Sigmoid colon (tissue), 4 donors: ENCODE measurements around the gene ACP5.

Experiments used
- CTCF ChIP-seq, 4 experiments: fragments of 450-650 bp in 3 of 4; fragments of 200-600 bp in 1 of 4; IDR thresholded peaks; one replicate each; pipeline ENCODE4 v1.5.1; 2016 to 2019; ENCODE audit warnings: antibody characterized with exemption in 4 of 4, mild to moderate bottlenecking in 3 of 4, moderate library complexity in 2 of 4
- POLR2A ChIP-seq, 2 donors: fragments of 450-650 bp; IDR thresholded peaks; one replicate each; pipeline ENCODE4 v1.6.1; 2016; ENCODE audit warnings: antibody characterized with exemption in 2 of 2, mild to moderate bottlenecking in 2 of 2, moderate library complexity in 2 of 2
- POLR2AphosphoS5 ChIP-seq, 4 donors: sonication (generic); formaldehyde crosslinking; IDR thresholded peaks; one replicate each; pipeline ENCODE4 v1.6.1; 2017; ENCODE audit warnings: antibody characterized with exemption in 4 of 4

- TF ChIP-seq CTCF (IDR thresholded peaks at IDR 0.05) (no peak), POLR2A (IDR thresholded peaks at IDR 0.05) (no peak), POLR2AphosphoS5 (IDR thresholded peaks at IDR 0.05) (no peak)
These were observed 23.3 kb downstream of the ACP5 start for GRCh38 chr19:11554160-11554559.
